ENCODE measurements around the gene NDUFV2.

Gene NDUFV2

GRCh38 chr18:9123520-9123919, 21.0 kb downstream of the NDUFV2 start:
- no peak for DNase-seq

GRCh38 chr18:9124824-9125223, 22.3 kb downstream of the NDUFV2 start:
- DNase-seq = no peak

- DNase-seq = no peak
Measured at GRCh38 chr18:9126337-9126736, 23.8 kb downstream of the NDUFV2 start.

GRCh38 chr18:9130195-9130594, 27.7 kb downstream of the NDUFV2 start:
- no peak for DNase-seq

GRCh38 chr18:9130806-9131205, 28.3 kb downstream of the NDUFV2 start:
- no peak for DNase-seq

GRCh38 chr18:9132628-9133027, 30.1 kb downstream of the NDUFV2 start:
- no peak for DNase-seq

GRCh38 chr18:9133225-9133624, 30.7 kb downstream of the NDUFV2 start:
- no peak for DNase-seq

- no peak for DNase-seq
Measured at GRCh38 chr18:9135081-9135911, 32.8 kb downstream of the NDUFV2 start.

- no peak for DNase-seq
Measured at GRCh38 chr18:9135912-9136314, 33.4 kb downstream of the NDUFV2 start.

GRCh38 chr18:9136315-9137155, 34.0 kb downstream of the NDUFV2 start, which contains the start of gene ANKRD12:
TSS of gene ANKRD12 (plus strand) at chr18:9136781. CDS start at chr18:9182433, 45,652 bp downstream.
- peak; percentile 97 for DNase-seq

- peak; percentile 67 for DNase-seq
Measured at GRCh38 chr18:9137168-9138066, 34.9 kb downstream of the NDUFV2 start.

GRCh38 chr18:9139400-9140039, 37.0 kb downstream of the NDUFV2 start:
- no peak for DNase-seq

GRCh38 chr18:9140381-9140780, 37.9 kb downstream of the NDUFV2 start:
- no peak for DNase-seq

- DNase-seq = no peak
Measured at GRCh38 chr18:9140984-9141383, 38.5 kb downstream of the NDUFV2 start.

- DNase-seq = no peak
Measured at GRCh38 chr18:9146224-9146623, 43.7 kb downstream of the NDUFV2 start.

- no peak for DNase-seq
Measured at GRCh38 chr18:9147440-9148202, 45.1 kb downstream of the NDUFV2 start.

GRCh38 chr18:9148203-9148552, 45.7 kb downstream of the NDUFV2 start:
- DNase-seq = no peak

GRCh38 chr18:9150121-9150520, 47.6 kb downstream of the NDUFV2 start:
- no peak for DNase-seq

GRCh38 chr18:9153256-9153655, 50.8 kb downstream of the NDUFV2 start:
- DNase-seq = no peak

- no peak for DNase-seq
Measured at GRCh38 chr18:9156604-9157249, 54.2 kb downstream of the NDUFV2 start.

GRCh38 chr18:9157806-9158205, 55.3 kb downstream of the NDUFV2 start:
- no peak for DNase-seq
